HL-60/S4 treated with phorbol 12-myristate 13-acetate at 8.2 ng/mL for 4 days and 3 days (cell line): ENCODE measurements around the gene DGKB.

Source experiments
- in situ Hi-C: fragments of 300-500 bp; cut with MboI; formaldehyde crosslinking; loops from 2 replicates; pipeline ENCODE4 v1.15.0; 2022; ENCODE audit warnings: low sequenced_read_pairs

The DGKB gene

GRCh38 chr7:14242175-14242574, 660.4 kb downstream of the DGKB start:
- in situ Hi-C loops, result no loop called here

GRCh38 chr7:14236834-14237233, 665.7 kb downstream of the DGKB start:
- in situ Hi-C loops, result no loop called here

- in situ Hi-C loops, result no loop called here
These were observed 667.5 kb downstream of the DGKB start for GRCh38 chr7:14235056-14235455.

- in situ Hi-C loops, result no loop called here
These were observed 668.6 kb downstream of the DGKB start for GRCh38 chr7:14233868-14234369.

GRCh38 chr7:14233076-14233867, 669.3 kb downstream of the DGKB start:
- in situ Hi-C loops, result no loop called here

- in situ Hi-C loops, result no loop called here
These were observed 673.5 kb downstream of the DGKB start for GRCh38 chr7:14229047-14229446.

- in situ Hi-C loops, result no loop called here
These were observed 674.2 kb downstream of the DGKB start for GRCh38 chr7:14228341-14228740.

- in situ Hi-C loops, result no loop called here
These were observed 676.4 kb downstream of the DGKB start for GRCh38 chr7:14226126-14226525.

- in situ Hi-C loops, result no loop called here
These were observed 683.4 kb downstream of the DGKB start for GRCh38 chr7:14219125-14219524.

- in situ Hi-C loops, result no loop called here
These were observed 684.2 kb downstream of the DGKB start for GRCh38 chr7:14218338-14218737.

- in situ Hi-C loops, result no loop called here
These were observed 692.6 kb downstream of the DGKB start for GRCh38 chr7:14209896-14210484.

- in situ Hi-C loops, result no loop called here
These were observed 694.8 kb downstream of the DGKB start for GRCh38 chr7:14207711-14208110.

GRCh38 chr7:14207138-14207537, 695.4 kb downstream of the DGKB start:
- in situ Hi-C loops, result no loop called here

GRCh38 chr7:14206121-14206520, 696.4 kb downstream of the DGKB start:
- in situ Hi-C loops, result no loop called here

- in situ Hi-C loops, result no loop called here
These were observed 701.2 kb downstream of the DGKB start for GRCh38 chr7:14201353-14201752.

GRCh38 chr7:14199336-14199735, 703.2 kb downstream of the DGKB start:
- in situ Hi-C loops, result no loop called here

- in situ Hi-C loops, result no loop called here
These were observed 705.3 kb downstream of the DGKB start for GRCh38 chr7:14197280-14197679.

- in situ Hi-C loops, result no loop called here
These were observed 706.0 kb downstream of the DGKB start for GRCh38 chr7:14196555-14196954.

- in situ Hi-C loops, result no loop called here
These were observed 706.7 kb downstream of the DGKB start for GRCh38 chr7:14195871-14196270.

- in situ Hi-C loops, result no loop called here
These were observed 707.5 kb downstream of the DGKB start for GRCh38 chr7:14195079-14195478.

GRCh38 chr7:14191686-14192098, 710.9 kb downstream of the DGKB start:
- in situ Hi-C loops, result no loop called here

GRCh38 chr7:14184292-14184864, 718.2 kb downstream of the DGKB start:
- in situ Hi-C loops, result no loop called here
